Activated CD8-positive, alpha-beta memory T cell treated with anti-CD3 and anti-CD28 coated beads, Interleukin-2, amount 50 U/mL, for 24 hours (primary cell): Measurements from ENCODE around the gene RET.

Experiments
- DNase-seq: peaks from one replicate; pipeline ENCODE4 v3.0.0-alpha.2; 2020; ENCODE audit errors: extremely low read depth

RET gene

GRCh38 chr10:43170491-43170890, 93.6 kb downstream of the RET start:
- DNase-seq = no peak

GRCh38 chr10:43172645-43173044, 95.8 kb downstream of the RET start:
- no peak for DNase-seq

- no peak for DNase-seq
These were observed 96.3 kb downstream of the RET start for GRCh38 chr10:43173120-43173519.

GRCh38 chr10:43174969-43175368, 98.1 kb downstream of the RET start:
- no peak for DNase-seq

GRCh38 chr10:43176271-43176670, 99.4 kb downstream of the RET start:
- DNase-seq = no peak

- no peak for DNase-seq
These were observed 100.7 kb downstream of the RET start for GRCh38 chr10:43177595-43177994.
